Stimulated activated naive CD8-positive, alpha-beta T cell treated with anti-CD3 and anti-CD28 coated beads, Interleukin-15, Interleukin-2, amounts not matched to agents 100 U/mL and 50 U/mL, for 24 hours (primary cell): ENCODE data around the gene ITK.
"Not testable (repeated sequence)": the region's sequence is repeated elsewhere in the genome, so short reads cannot be mapped to it uniquely, and the experiment has no call there.

ENCODE experiments used
- ATAC-seq: fragments of 150-1000 bp; cut with Tn5 transposase; one replicate; pipeline ENCODE4 v1.10.0; 2021
- DNase-seq: peaks from one replicate; pipeline ENCODE4 v3.0.0; 2021

Gene ITK

GRCh38 chr5:157167214-157167621 is 13.4 kb upstream of the ITK start:
- ATAC-seq: peak; percentile 87

GRCh38 chr5:157168286-157168685 is 12.4 kb upstream of the ITK start:
- DNase-seq (no peak), ATAC-seq (no peak)

More at GRCh38 chr5:157167214-157167621, 13.4 kb upstream of the ITK start:
- DNase-seq: no peak

- ATAC-seq (peak; percentile 93), DNase-seq (peak; percentile 87)
Measured at GRCh38 chr5:157172403-157172802, 8.2 kb upstream of the ITK start.

GRCh38 chr5:157175071-157175612 is 5.5 kb upstream of the ITK start:
- DNase-seq: peak; percentile 63
- peak; percentile 58 for ATAC-seq

GRCh38 chr5:157177953-157178352 is 2.7 kb upstream of the ITK start:
- DNase-seq (no peak), ATAC-seq (peak; percentile 42)

GRCh38 chr5:157178966-157179365 is 1.7 kb upstream of the ITK start:
- DNase-seq (no peak), ATAC-seq (no peak)

- ATAC-seq (no peak), DNase-seq (no peak)
Measured at GRCh38 chr5:157182143-157182757, 1.6 kb downstream of the ITK start.

GRCh38 chr5:157184117-157184670 is 3.6 kb downstream of the ITK start:
- ATAC-seq (no peak), DNase-seq (no peak)

GRCh38 chr5:157185122-157185521 is 4.5 kb downstream of the ITK start:
- ATAC-seq, DNase-seq: not testable (repeated sequence)

GRCh38 chr5:157186309-157187045 is 5.8 kb downstream of the ITK start:
- DNase-seq (no peak), ATAC-seq (peak; percentile 3)

- DNase-seq (no peak), ATAC-seq (no peak)
Measured at GRCh38 chr5:157187046-157187754, 6.6 kb downstream of the ITK start.

- ATAC-seq: peak; percentile 26
- no peak for DNase-seq
Measured at GRCh38 chr5:157188270-157188669, 7.6 kb downstream of the ITK start.

GRCh38 chr5:157189223-157189622 is 8.6 kb downstream of the ITK start:
- DNase-seq: peak; percentile 52
- ATAC-seq: peak; percentile 53

- DNase-seq (peak; percentile 12), ATAC-seq (no peak)
Measured at GRCh38 chr5:157193699-157194424, 13.2 kb downstream of the ITK start.

GRCh38 chr5:157196045-157196444 is 15.4 kb downstream of the ITK start:
- no peak for DNase-seq
- no peak for ATAC-seq

GRCh38 chr5:157197086-157197485 is 16.4 kb downstream of the ITK start:
- ATAC-seq (peak; percentile 26), DNase-seq (peak; percentile 29)

- ATAC-seq: peak; percentile 80
- DNase-seq: peak; percentile 67
Measured at GRCh38 chr5:157198277-157198986, 17.8 kb downstream of the ITK start.

- no peak for ATAC-seq
- DNase-seq: no peak
Measured at GRCh38 chr5:157201857-157202256, 21.2 kb downstream of the ITK start.

- ATAC-seq (no peak), DNase-seq (no peak)
Measured at GRCh38 chr5:157203417-157203816, 22.8 kb downstream of the ITK start.

GRCh38 chr5:157204765-157205164 is 24.1 kb downstream of the ITK start:
- no peak for ATAC-seq

GRCh38 chr5:157205708-157206107 is 25.1 kb downstream of the ITK start:
- DNase-seq (no peak), ATAC-seq (no peak)

More at GRCh38 chr5:157204765-157205164, 24.1 kb downstream of the ITK start:
- DNase-seq: no peak
